ENCODE data around the gene OTX2. TPM values are rescaled to one million over a fixed set of nuclear protein-coding genes. Genes with fewer than 3 reads are reported as not detected.
A peak's percentile ranks its signal among the peaks of the same experiment; 100 is the strongest.

Gene OTX2
- not detected for total RNA-seq

GRCh38 chr14:56810147-56810719 lies at the start of gene OTX2:
Gene OTX2 (minus strand): TSS chr14:56810479. CDS start chr14:56805456, 5,023 bp downstream.
- intact Hi-C loops (cut with DNase I) = no loop called here
- no peak within 1 kb of the TSS for H3K27ac ChIP-seq

DNA sequence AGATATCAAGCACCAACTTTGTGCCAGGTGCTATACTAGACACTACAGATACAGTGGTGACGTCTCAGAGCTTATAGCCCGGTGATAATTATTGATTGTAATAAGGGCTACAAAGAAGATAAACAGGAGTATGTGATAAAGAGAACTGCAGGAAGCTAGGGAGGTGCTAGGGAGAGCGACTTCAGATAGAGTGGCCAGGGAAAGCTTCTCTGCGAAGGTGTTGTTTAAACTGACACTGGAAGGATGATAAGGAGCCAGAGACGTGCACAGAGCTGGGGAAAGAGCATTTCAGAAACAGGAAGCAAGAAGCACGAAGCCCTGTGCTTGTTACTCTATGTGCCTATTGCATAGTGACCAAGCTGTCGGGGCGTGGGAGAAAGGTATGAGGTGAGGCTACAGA lies 48.1 kb upstream of the OTX2 start:
- Histone ChIP-seq H3K9ac (ENCODE audit: low read depth in 2 of 2, low read length in 2 of 2) (no peak overlapping the region), H3K4me3 (no peak overlapping the region), H3K9me3 (no peaks in the 10 kb centered on the region), H3K36me3 (no peaks in the 10 kb centered on the region), H3K27me3 (no peaks in the 10 kb centered on the region), H3K27ac (no peak overlapping the region), H3K4me1 (peaks cover 6% of the 10 kb centered on the region)
- TF ChIP-seq CTCF (IDR thresholded peaks at IDR 0.05) = no peak
- intact Hi-C loops (cut with DNase I) = no loop called here
- DNase-seq = peak; percentile 19

More at GRCh38 chr14:56810147-56810719, at the start of gene OTX2:
- H3K9me3 ChIP-seq = no peaks in the 10 kb centered on the region
- H3K27me3 ChIP-seq = peaks cover 87% of the 10 kb centered on the region
- no peak for DNase-seq
- no peak within 1 kb of the TSS for H3K4me3 ChIP-seq
- no peak within 1 kb of the TSS for H3K9ac ChIP-seq (ENCODE audit: low read depth in 2 of 2, low read length in 2 of 2)
- TF ChIP-seq CTCF (IDR thresholded peaks at IDR 0.05) = no peak
- no peaks in the 10 kb centered on the region for H3K4me1 ChIP-seq
- H3K36me3 ChIP-seq = no peaks in the 10 kb centered on the region

GRCh38 chr14:56857216-56857615 lies 46.9 kb upstream of the OTX2 start:
- H3K36me3 ChIP-seq = no peaks in the 10 kb centered on the region
- H3K27ac ChIP-seq = no peak overlapping the region
- DNase-seq = no peak
- peaks cover 6% of the 10 kb centered on the region for H3K4me1 ChIP-seq
- no peak overlapping the region for H3K4me3 ChIP-seq
- no peaks in the 10 kb centered on the region for H3K27me3 ChIP-seq
- intact Hi-C loops (cut with DNase I) = no loop called here
- no peak for TF ChIP-seq CTCF (IDR thresholded peaks at IDR 0.05)
- H3K9me3 ChIP-seq = no peaks in the 10 kb centered on the region
- no peak overlapping the region for H3K9ac ChIP-seq (ENCODE audit: low read depth in 2 of 2, low read length in 2 of 2)

DNA sequence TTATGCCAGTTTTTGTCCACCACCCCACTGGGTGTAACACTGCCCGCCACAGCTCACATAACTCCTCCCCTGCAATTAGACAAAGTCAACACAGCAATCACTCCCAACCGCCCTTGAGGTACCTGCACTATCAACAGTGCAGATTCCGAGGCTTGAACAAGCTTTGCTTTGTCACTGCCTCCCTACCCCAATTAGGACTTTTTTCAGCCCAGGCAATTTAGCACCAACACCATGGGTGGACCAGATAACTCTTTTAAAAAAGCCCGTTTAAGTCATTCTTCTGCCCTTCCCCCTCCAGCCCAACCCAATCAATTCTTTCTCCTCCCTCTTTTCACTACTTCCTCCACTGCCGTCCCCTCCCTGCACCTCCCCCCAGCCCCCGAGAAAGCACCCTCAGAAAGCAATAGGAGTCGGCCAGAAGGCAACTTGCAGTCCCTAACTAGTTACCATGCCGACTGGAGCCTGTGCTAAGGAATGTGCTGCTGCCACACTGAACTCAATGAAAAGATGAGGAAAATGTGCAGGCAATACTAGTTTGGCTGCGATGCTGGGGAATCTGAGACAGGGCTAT lies 45.7 kb upstream of the OTX2 start:
- Histone ChIP-seq H3K9me3 (no peaks in the 10 kb centered on the region), H3K27ac (peak overlapping the region; percentile 52), H3K4me1 (peaks cover 6% of the 10 kb centered on the region), H3K27me3 (no peaks in the 10 kb centered on the region), H3K9ac (ENCODE audit: low read depth in 2 of 2, low read length in 2 of 2) (peak overlapping the region in 1 of 2 donors; percentile 36), H3K36me3 (no peaks in the 10 kb centered on the region), H3K4me3 (no peak overlapping the region)
- no peak for TF ChIP-seq CTCF (IDR thresholded peaks at IDR 0.05)
- DNase-seq = peak; percentile 78
- intact Hi-C loops (cut with DNase I) = no loop called here

GRCh38 chr14:56854325-56854724 lies 44.0 kb upstream of the OTX2 start:
- no peak for DNase-seq
- Histone ChIP-seq H3K9me3 (no peaks in the 10 kb centered on the region), H3K9ac (ENCODE audit: low read depth in 2 of 2, low read length in 2 of 2) (no peak overlapping the region), H3K36me3 (no peaks in the 10 kb centered on the region), H3K27ac (no peak overlapping the region), H3K27me3 (no peaks in the 10 kb centered on the region), H3K4me3 (no peak overlapping the region), H3K4me1 (peaks cover 6% of the 10 kb centered on the region)
- intact Hi-C loops (cut with DNase I) = no loop called here
- TF ChIP-seq CTCF (IDR thresholded peaks at IDR 0.05) = no peak
